GM21515 (cell line): ENCODE results near the gene HTR2B.
"Not testable (repeated sequence)": the region's sequence is repeated elsewhere in the genome, so short reads cannot be mapped to it uniquely, and the experiment has no call there.

Experiments
- ATAC-seq: cut with Tn5 transposase; IDR thresholded peaks from one replicate; pipeline ENCODE4 v1.9.1; 2021; ENCODE audit not compliant: unreplicated experiment

HTR2B gene

GRCh38 chr2:231134910-231135655, 10.2 kb upstream of the HTR2B start:
- no peak for ATAC-seq

- ATAC-seq, result no peak
These were observed 8.7 kb upstream of the HTR2B start for GRCh38 chr2:231133365-231134099.

GRCh38 chr2:231132129-231132528, 7.3 kb upstream of the HTR2B start:
- no peak for ATAC-seq

- ATAC-seq, result no peak
These were observed 5.7 kb upstream of the HTR2B start for GRCh38 chr2:231130336-231131056.

- ATAC-seq, result no peak
These were observed 4.4 kb upstream of the HTR2B start for GRCh38 chr2:231129216-231129615.

- no peak for ATAC-seq
These were observed 3.7 kb upstream of the HTR2B start for GRCh38 chr2:231128541-231128940.

- no peak for ATAC-seq
These were observed 3.1 kb upstream of the HTR2B start for GRCh38 chr2:231127936-231128335.

GRCh38 chr2:231127480-231127879, 2.6 kb upstream of the HTR2B start:
- no peak for ATAC-seq

- ATAC-seq, result no peak
These were observed 1.3 kb upstream of the HTR2B start for GRCh38 chr2:231126123-231126522.

GRCh38 chr2:231123362-231123898, 1.4 kb downstream of the HTR2B start:
- ATAC-seq, result no peak

GRCh38 chr2:231118614-231118942, 6.3 kb downstream of the HTR2B start:
- no peak for ATAC-seq

- ATAC-seq, result no peak
These were observed 6.8 kb downstream of the HTR2B start for GRCh38 chr2:231117922-231118613.

GRCh38 chr2:231117148-231117547, 7.7 kb downstream of the HTR2B start:
- ATAC-seq, result no peak

- ATAC-seq, result no peak
These were observed 9.2 kb downstream of the HTR2B start for GRCh38 chr2:231115651-231116050.

GRCh38 chr2:231113489-231113888, 11.4 kb downstream of the HTR2B start:
- no peak for ATAC-seq

GRCh38 chr2:231111987-231112386, 12.9 kb downstream of the HTR2B start:
- ATAC-seq, result no peak

- no peak for ATAC-seq
These were observed 14.3 kb downstream of the HTR2B start for GRCh38 chr2:231110551-231110950.

GRCh38 chr2:231104115-231104713, 20.6 kb downstream of the HTR2B start:
- peak; percentile 63 for ATAC-seq

GRCh38 chr2:231102772-231103171, 22.1 kb downstream of the HTR2B start:
- ATAC-seq, result no peak

GRCh38 chr2:231100990-231101389, 23.9 kb downstream of the HTR2B start:
- ATAC-seq, result no peak

- ATAC-seq, result not testable (repeated sequence)
These were observed 24.5 kb downstream of the HTR2B start for GRCh38 chr2:231100321-231100720.
